Measurements from ENCODE around the gene C2orf78. TPM values are rescaled to one million over a fixed set of nuclear protein-coding genes. Genes with fewer than 3 reads are reported as not detected.

Gene C2orf78
- total and polyA plus RNA-seq, 2 donors from 2014 or later = not detected

GRCh38 chr2:73837847-73838585 is 54.0 kb downstream of the C2orf78 start:
- no peak for DNase-seq
- no peaks in the 10 kb centered on the region for H3K27me3 ChIP-seq (ENCODE audit: control insufficient read depth, insufficient read depth, low read length)
- peaks cover 0 to 16% (median 5%) of the 10 kb centered on the region in 3 donors for H3K36me3 ChIP-seq (ENCODE audit: control insufficient read depth in 2 of 3, insufficient read depth in 3 of 3, low read length in 3 of 3)
- no peak for FAIRE-seq
- H3K9me3 ChIP-seq (ENCODE audit: control insufficient read depth in 2 of 3, insufficient read depth in 1 of 3, low read length in 3 of 3) = no peaks in the 10 kb centered on the region
- no peak overlapping the region for H3K4me3 ChIP-seq (ENCODE audit: low read length in 3 of 3)
- H3K27ac ChIP-seq (ENCODE audit: low read depth in 2 of 2, low read length in 2 of 2) = no peak overlapping the region
- no peak for TF ChIP-seq CTCF (IDR thresholded peaks at IDR 0.05; ENCODE audit: borderline replicate concordance, extremely low read depth, insufficient read depth)
- intact Hi-C loops (cut with DNase I) = no loop called here
- no peak overlapping the region for H3K9ac ChIP-seq (ENCODE audit: low read length in 3 of 3)
- H3K4me1 ChIP-seq (ENCODE audit: control insufficient read depth in 2 of 3, insufficient read depth in 2 of 3, low read depth in 1 of 3, low read length in 3 of 3) = no peaks in the 10 kb centered on the region

GRCh38 chr2:73838889-73839534 is 55.0 kb downstream of the C2orf78 start:
- H3K9ac ChIP-seq (ENCODE audit: low read length in 3 of 3) = no peak overlapping the region
- no peak for TF ChIP-seq CTCF (IDR thresholded peaks at IDR 0.05; ENCODE audit: borderline replicate concordance, extremely low read depth, insufficient read depth)
- no peaks in the 10 kb centered on the region for H3K4me1 ChIP-seq (ENCODE audit: control insufficient read depth in 2 of 3, insufficient read depth in 2 of 3, low read depth in 1 of 3, low read length in 3 of 3)
- H3K27ac ChIP-seq (ENCODE audit: low read depth in 2 of 2, low read length in 2 of 2) = no peak overlapping the region
- no peaks in the 10 kb centered on the region for H3K27me3 ChIP-seq (ENCODE audit: control insufficient read depth, insufficient read depth, low read length)
- peaks cover 0 to 14% (median 5%) of the 10 kb centered on the region in 3 donors for H3K36me3 ChIP-seq (ENCODE audit: control insufficient read depth in 2 of 3, insufficient read depth in 3 of 3, low read length in 3 of 3)
- DNase-seq (no peak), FAIRE-seq (no peak)
- H3K9me3 ChIP-seq (ENCODE audit: control insufficient read depth in 2 of 3, insufficient read depth in 1 of 3, low read length in 3 of 3) = no peaks in the 10 kb centered on the region
- no peak overlapping the region for H3K4me3 ChIP-seq (ENCODE audit: low read length in 3 of 3)
- intact Hi-C loops (cut with DNase I) = no loop called here

GRCh38 chr2:73839653-73840411 is 55.8 kb downstream of the C2orf78 start:
- no peak for FAIRE-seq

More at GRCh38 chr2:73839653-73840411, 55.8 kb downstream of the C2orf78 start:
- Histone ChIP-seq H3K36me3 (ENCODE audit: control insufficient read depth in 2 of 3, insufficient read depth in 3 of 3, low read length in 3 of 3) (peaks cover 1 to 19% (median 4%) of the 10 kb centered on the region in 3 donors), H3K9me3 (ENCODE audit: control insufficient read depth in 2 of 3, insufficient read depth in 1 of 3, low read length in 3 of 3) (no peaks in the 10 kb centered on the region), H3K4me3 (ENCODE audit: low read length in 3 of 3) (no peak overlapping the region), H3K9ac (ENCODE audit: low read length in 3 of 3) (no peak overlapping the region), H3K27me3 (ENCODE audit: control insufficient read depth, insufficient read depth, low read length) (no peaks in the 10 kb centered on the region), H3K4me1 (ENCODE audit: control insufficient read depth in 2 of 3, insufficient read depth in 2 of 3, low read depth in 1 of 3, low read length in 3 of 3) (no peaks in the 10 kb centered on the region), H3K27ac (ENCODE audit: low read depth in 2 of 2, low read length in 2 of 2) (no peak overlapping the region)
- intact Hi-C loops (cut with DNase I) = no loop called here
- TF ChIP-seq CTCF (IDR thresholded peaks at IDR 0.05; ENCODE audit: borderline replicate concordance, extremely low read depth, insufficient read depth) = no peak
- no peak for DNase-seq
